ENCODE results near the gene IGFBP6.

Gene IGFBP6

DNA sequence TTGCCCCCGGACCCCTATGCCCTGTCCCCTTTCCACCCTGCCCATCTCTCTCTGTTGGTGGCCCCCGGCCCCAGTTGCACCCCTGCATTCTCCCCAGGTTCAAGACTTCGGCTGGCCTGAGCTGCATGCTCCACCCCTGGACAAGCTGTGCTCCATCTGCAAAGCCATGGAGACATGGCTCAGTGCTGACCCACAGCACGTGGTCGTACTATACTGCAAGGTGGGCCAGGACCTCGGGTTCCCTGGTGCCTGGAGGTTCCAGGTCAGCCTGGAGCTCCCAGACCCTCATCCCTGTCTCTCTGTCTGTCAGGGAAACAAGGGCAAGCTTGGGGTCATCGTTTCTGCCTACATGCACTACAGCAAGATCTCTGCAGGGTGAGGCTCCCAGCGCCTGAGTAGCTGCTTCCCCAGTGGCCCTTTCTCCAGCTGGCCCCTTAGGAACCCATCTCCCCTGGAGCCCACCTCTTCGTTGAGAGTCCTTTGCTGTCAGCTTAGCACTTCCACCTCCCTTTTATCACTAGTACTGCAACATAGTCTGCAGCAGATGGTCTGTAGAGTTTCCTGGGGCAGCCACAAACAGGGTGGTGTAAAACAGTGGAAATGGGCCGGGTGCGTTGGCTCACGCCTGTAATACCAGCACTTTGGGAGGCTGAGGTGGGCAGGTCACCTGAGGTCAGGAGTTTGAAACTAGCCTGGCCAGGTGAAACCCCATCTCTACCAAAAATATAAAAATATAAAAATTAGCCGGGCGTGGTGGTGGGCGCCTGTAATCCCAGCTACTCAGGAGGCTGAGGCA is 41.8 kb upstream of the IGFBP6 start:
- TF ChIP-seq POLR2A (IDR thresholded peaks at IDR 0.05; ENCODE audit: low read depth, low read length), result no peak
- DNase-seq (ENCODE audit: insufficient read length, low spot score), result no peak
- no peak for FAIRE-seq

DNA sequence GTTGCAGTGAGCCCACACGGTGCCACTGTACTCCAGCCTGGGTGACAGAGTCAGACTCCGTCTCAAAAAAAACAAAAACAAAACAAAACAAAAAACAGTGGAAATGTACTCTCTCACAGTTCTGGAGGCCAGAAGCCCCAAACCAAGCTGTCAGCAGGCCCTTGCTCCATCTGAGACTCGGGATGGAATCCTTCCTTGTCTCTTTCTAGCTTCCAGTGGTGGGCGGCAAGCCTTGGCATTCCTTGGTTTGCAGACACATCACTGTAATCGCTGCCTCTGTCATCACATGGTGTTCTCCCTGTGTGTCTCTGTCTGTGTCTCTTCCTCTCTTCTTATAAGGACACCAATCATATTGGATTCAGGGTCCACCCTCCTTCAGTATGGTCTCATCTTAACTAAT is 41.2 kb upstream of the IGFBP6 start:
- DNase-seq (ENCODE audit: insufficient read length, low spot score) (no peak), FAIRE-seq (no peak)
- no peak for TF ChIP-seq POLR2A (IDR thresholded peaks at IDR 0.05; ENCODE audit: low read depth, low read length)

DNA sequence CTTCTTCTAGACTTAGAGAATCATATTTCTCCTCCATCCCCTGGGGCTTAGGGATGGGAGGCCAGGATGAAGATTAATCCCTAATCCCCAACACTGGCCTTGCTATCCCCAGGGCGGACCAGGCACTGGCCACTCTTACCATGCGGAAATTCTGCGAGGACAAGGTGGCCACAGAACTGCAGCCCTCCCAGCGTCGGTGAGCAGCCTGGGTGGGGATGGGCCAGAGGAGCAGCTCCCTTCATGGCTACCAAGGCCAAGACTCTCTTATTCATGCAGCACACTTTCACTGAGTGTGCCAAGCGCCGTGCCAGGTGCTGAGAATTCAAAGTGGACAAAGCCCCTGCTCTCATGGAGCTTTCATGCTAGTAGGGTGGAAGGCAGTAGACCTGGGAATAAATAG is 40.6 kb upstream of the IGFBP6 start:
- no peak for TF ChIP-seq POLR2A (IDR thresholded peaks at IDR 0.05; ENCODE audit: low read depth, low read length)
- no peak for DNase-seq (ENCODE audit: insufficient read length, low spot score)
- FAIRE-seq, result no peak

DNA sequence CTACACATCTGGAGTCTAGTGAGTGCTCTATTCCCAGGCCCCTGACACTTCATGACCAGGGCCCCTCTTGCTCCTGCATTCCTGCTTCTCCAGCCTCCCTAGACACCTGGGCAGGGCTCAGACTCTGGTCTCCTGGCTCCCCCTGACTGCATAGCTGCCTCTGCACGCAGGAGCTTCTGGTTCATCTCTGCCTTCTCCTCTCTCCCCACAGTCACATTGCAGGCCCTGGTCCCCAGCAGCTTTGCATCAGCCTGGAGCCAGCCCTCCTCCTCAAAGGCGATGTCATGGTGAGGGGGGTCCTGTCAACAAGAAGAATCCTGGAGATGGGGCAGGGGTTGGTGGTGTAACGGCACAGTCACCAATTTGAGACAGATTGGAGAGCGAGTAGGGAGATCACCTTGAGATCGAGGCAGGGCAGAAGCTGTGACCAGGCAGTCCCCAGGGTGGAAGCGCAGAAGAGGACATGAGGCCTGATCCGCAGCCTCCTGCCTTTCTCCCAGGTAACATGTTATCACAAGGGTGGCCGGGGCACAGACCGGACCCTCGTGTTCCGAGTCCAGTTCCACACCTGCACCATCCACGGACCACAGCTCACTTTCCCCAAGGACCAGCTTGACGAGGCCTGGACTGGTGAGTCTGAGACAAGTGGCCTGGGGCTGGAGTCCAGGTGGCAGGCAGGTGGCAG is 39.5 kb upstream of the IGFBP6 start:
- DNase-seq (ENCODE audit: insufficient read length, low spot score) (no peak), FAIRE-seq (no peak)
- no peak for TF ChIP-seq POLR2A (IDR thresholded peaks at IDR 0.05; ENCODE audit: low read depth, low read length)

DNA sequence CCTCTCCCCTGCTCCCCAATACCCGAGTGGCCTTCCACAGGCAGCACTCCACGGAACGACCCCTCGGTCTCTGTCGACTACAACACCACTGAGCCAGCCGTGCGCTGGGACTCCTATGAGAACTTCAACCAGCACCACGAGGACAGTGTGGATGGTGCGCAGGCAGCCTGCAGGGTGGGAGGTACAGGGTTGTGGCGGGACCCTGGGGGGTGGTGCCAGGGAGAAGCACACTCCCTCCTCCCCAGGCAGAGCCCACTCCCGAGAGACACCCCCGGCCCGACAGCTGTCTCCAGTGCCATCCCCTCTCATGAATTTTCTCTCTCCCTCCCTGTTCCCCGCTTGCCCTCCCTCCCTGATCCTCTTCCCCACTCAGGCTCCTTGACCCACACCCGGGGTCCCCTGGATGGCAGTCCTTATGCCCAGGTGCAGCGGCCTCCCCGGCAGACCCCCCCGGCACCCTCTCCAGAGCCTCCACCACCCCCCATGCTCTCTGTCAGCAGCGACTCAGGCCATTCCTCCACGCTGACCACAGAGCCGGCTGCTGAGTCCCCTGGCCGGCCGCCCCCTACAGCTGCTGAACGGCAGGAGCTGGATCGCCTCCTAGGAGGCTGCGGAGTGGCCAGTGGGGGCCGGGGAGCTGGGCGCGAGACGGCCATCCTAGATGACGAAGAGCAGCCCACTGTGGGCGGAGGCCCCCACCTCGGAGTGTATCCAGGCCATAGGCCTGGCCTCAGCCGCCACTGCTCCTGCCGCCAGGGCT is 38.6 kb upstream of the IGFBP6 start:
- no peak for TF ChIP-seq POLR2A (IDR thresholded peaks at IDR 0.05; ENCODE audit: low read depth, low read length)
- FAIRE-seq, result no peak
- no peak for DNase-seq (ENCODE audit: insufficient read length, low spot score)

DNA sequence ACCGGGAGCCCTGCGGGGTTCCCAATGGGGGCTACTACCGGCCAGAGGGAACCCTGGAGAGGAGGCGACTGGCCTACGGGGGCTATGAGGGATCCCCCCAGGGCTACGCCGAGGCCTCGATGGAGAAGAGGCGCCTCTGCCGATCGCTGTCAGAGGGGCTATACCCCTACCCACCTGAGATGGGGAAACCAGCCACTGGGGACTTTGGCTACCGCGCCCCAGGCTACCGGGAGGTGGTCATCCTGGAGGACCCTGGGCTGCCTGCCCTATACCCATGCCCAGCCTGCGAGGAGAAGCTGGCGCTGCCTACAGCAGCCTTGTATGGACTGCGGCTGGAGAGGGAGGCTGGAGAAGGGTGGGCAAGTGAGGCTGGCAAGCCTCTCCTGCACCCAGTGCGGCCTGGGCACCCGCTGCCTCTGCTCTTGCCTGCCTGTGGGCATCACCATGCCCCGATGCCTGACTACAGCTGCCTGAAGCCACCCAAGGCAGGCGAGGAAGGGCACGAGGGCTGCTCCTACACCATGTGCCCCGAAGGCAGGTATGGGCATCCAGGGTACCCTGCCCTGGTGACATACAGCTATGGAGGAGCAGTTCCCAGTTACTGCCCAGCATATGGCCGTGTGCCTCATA is 37.9 kb upstream of the IGFBP6 start:
- DNase-seq (ENCODE audit: insufficient read length, low spot score), result no peak
- FAIRE-seq, result no peak
- TF ChIP-seq POLR2A (IDR thresholded peaks at IDR 0.05; ENCODE audit: low read depth, low read length), result no peak

DNA sequence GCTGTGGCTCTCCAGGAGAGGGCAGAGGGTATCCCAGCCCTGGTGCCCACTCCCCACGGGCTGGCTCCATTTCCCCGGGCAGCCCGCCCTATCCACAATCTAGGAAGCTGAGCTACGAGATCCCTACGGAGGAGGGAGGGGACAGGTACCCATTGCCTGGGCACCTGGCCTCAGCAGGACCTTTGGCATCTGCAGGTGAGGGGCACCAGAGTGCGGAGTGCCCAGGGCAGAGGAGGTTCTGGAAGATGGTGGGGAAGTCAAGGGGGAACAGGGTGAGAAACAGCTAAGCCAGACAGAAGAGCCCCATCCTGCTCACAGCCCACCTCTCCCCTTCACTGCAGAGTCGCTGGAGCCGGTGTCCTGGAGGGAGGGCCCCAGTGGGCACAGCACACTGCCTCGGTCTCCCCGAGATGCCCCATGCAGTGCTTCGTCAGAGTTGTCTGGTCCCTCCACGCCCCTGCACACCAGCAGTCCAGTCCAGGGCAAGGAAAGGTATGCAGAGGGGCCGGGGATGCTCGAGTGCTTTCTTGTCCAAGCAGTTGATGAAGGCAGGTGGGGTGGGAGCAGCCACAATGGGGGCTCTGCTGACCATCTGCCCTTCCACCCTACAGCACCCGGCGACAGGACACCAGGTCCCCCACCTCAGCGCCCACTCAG is 37.3 kb upstream of the IGFBP6 start:
- no peak for FAIRE-seq

DNA sequence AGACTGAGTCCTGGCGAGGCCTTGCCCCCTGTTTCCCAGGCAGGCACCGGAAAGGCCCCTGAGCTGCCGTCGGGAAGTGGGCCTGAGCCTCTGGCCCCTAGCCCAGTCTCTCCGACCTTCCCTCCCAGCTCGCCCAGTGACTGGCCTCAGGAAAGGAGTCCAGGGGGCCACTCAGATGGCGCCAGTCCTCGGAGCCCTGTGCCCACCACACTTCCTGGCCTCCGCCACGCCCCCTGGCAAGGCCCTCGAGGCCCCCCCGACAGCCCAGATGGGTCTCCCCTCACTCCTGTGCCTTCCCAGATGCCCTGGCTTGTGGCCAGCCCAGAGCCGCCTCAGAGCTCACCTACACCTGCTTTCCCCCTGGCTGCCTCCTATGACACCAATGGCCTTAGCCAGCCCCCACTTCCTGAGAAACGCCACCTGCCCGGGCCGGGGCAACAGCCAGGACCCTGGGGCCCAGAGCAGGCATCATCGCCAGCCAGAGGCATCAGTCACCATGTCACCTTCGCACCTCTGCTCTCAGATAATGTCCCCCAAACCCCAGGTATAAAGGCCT is 36.7 kb upstream of the IGFBP6 start:
- no peak for FAIRE-seq

More for the DNA sequence above, 37.3 kb upstream of the IGFBP6 start:
- TF ChIP-seq POLR2A (IDR thresholded peaks at IDR 0.05; ENCODE audit: low read depth, low read length), result no peak
- DNase-seq (ENCODE audit: insufficient read length, low spot score), result no peak

DNA sequence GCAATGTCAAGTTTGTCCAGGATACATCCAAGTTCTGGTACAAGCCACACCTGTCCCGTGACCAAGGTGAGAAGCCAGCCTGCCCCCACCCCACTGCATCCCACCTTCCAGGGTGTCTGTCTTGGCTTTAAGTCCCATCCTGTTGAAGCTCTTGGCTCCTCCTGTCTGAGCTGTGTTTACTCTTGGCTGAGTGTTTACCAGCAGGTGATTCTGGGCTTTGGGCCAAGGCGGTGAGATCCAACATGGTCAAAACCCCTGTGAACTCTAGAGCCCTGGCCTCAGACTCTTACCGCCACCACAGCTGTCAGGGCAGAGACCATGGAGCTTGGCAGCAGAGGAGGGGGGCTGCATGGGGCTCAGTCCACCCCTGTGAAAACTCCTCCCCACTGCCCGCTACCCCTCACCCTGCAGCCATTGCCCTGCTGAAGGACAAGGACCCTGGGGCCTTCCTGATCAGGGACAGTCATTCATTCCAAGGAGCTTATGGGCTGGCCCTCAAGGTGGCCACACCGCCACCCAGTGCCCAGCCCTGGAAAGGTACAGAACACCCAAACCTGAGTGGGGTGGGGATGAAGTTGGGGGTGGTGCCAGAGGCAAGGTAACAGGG is 36.0 kb upstream of the IGFBP6 start:
- FAIRE-seq (no peak), DNase-seq (ENCODE audit: insufficient read length, low spot score) (no peak)

More for the DNA sequence above, 36.7 kb upstream of the IGFBP6 start:
- no peak for TF ChIP-seq POLR2A (IDR thresholded peaks at IDR 0.05; ENCODE audit: low read depth, low read length)
- no peak for DNase-seq (ENCODE audit: insufficient read length, low spot score)

DNA sequence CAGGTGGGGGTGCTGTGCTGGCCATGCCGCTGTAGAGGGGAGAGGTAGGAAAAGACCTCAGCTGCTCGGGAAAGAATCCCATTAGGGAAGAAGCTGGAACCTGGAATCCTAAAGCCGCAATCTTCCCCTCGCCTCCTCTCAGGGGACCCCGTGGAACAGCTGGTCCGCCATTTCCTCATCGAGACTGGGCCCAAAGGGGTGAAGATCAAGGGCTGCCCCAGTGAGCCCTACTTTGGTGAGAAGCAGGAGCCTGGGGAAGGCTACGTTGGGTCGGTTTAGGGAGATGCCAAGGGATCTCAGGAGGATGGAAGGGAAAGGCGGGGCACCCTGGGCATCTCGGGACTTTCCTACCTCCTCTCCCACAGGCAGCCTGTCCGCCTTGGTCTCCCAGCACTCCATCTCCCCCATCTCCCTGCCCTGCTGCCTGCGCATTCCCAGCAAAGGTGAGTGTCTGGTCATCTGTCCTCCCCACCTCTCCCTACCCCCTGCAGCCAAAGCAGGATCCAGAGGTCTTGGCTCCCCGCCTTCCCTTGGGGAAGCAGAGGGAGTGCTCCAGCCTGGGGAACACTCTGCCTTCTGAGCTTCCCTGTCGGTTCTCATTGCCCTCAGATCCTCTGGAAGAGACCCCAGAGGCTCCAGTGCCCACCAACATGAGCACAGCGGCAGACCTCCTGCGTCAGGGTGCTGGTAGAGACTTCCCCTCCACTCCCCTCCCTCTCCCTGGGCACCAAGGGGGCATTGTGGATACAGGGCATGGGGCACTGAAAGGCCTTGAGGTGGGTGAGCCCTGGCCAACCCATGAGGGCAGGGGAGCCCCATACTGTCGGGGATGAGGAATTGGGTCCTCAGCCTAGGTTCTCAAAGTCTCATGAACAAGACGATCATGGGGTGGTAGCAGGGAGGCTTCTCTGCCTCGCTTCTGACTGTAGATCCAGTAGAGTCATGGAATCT is 35.2 kb upstream of the IGFBP6 start:
- DNase-seq (ENCODE audit: insufficient read length, low spot score), result no peak
- TF ChIP-seq POLR2A (IDR thresholded peaks at IDR 0.05; ENCODE audit: low read depth, low read length), result no peak
- no peak for FAIRE-seq

More for the DNA sequence above, 36.0 kb upstream of the IGFBP6 start:
- TF ChIP-seq POLR2A (IDR thresholded peaks at IDR 0.05; ENCODE audit: low read depth, low read length), result no peak

DNA sequence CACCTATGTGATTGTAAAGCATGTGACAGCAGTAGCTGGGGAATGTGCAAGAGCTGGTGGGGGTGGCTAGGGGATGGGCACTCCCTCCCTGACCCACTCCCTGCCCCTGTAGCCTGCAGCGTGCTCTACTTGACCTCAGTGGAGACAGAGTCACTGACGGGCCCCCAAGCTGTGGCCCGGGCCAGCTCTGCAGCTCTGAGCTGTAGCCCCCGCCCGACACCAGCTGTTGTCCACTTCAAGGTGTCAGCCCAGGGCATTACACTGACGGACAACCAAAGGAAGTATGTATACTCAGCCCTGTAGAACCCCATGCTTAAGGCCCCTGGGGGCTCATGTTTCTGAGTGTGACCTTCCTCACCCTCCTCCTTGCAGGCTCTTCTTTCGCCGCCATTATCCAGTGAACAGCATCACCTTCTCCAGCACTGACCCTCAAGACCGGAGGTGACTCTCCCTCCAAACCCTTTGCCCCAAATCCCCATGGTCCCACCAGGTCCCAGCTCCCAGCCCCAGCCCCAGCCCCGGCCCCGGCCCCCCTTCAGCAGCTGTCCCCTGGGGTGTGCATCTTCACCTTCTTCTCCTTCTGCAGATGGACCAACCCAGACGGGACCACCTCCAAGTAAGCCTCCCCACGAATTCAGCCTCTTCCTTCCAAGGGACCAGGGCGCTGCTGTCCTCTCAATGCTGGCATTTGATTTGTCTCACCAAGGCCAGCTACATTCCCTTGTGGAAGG is 34.3 kb upstream of the IGFBP6 start:
- FAIRE-seq (no peak), DNase-seq (ENCODE audit: insufficient read length, low spot score) (no peak)
- no peak for TF ChIP-seq POLR2A (IDR thresholded peaks at IDR 0.05; ENCODE audit: low read depth, low read length)

All from H54 (cell line).